K562 (cell line): ENCODE measurements around the gene UBASH3A. TPM values are rescaled to one million over a fixed set of nuclear protein-coding genes. Genes with fewer than 3 reads are reported as not detected.

ENCODE experiments used
- CBFB ChIP-seq: sonication (generic); formaldehyde crosslinking; IDR thresholded peaks from 2 replicates; pipeline ENCODE4 v1.4.0; 2020; ENCODE audit warnings: mild to moderate bottlenecking, missing genetic modification reagents
- ETS1 ChIP-seq: conservative IDR thresholded peaks from 2 replicates; pipeline ENCODE4 v1.6.1; 2011; ENCODE audit warnings: low read depth, mild to moderate bottlenecking, low read length; ENCODE audit not compliant: control insufficient read depth
- HNRNPH1 ChIP-seq: fragments of 200-400 bp; formaldehyde crosslinking; optimal IDR thresholded peaks from 2 replicates; pipeline ENCODE3; 2017; ENCODE audit warnings: low read depth, mild to moderate bottlenecking, low read length, moderate library complexity
- IFI16 ChIP-seq: fragments of 250-450 bp; sonication (Bioruptor Pico); IDR thresholded peaks from 2 replicates; pipeline ENCODE4 v2.1.2; 2022; ENCODE audit warnings: mild to moderate bottlenecking, inconsistent platforms
- KLF13 ChIP-seq: fragments of 450-650 bp; IDR thresholded peaks from 2 replicates; pipeline ENCODE4 v1.6.1; 2016; ENCODE audit warnings: missing genetic modification characterization, low read depth, mild to moderate bottlenecking, missing compliant biosample characterization, moderate library complexity, borderline replicate concordance
- RFX5 ChIP-seq: IDR thresholded peaks from 2 replicates; pipeline ENCODE4 v1.6.1; 2011; ENCODE audit warnings: low read depth, mild to moderate bottlenecking, improper control_type of control experiment, low read length
- SRSF7 ChIP-seq: fragments of 200-400 bp; formaldehyde crosslinking; optimal IDR thresholded peaks from 2 replicates; pipeline ENCODE3; 2017; ENCODE audit warnings: mild to moderate bottlenecking, low read depth, low read length
- ZBTB33 ChIP-seq: sonication (generic); formaldehyde crosslinking; IDR thresholded peaks from 2 replicates; pipeline ENCODE4 v1.8.1; 2023; ENCODE audit warnings: mild to moderate bottlenecking, missing genetic modification reagents
- polyA plus RNA-seq, 8 experiments: library from polyadenylated mRNA; depleted of rRNA in 4 of 8; stranded (reverse) in 5 of 8; unstranded in 3 of 8; fragments of >200 nt; fragmentation: Nextera tagmentation in 2 of 8; fragmentation: Illumina TruSeq in 1 of 8; extraction: Ambion mirVana in 2 of 8; extraction: Trizol in 1 of 8; gene quantifications; 2 replicates each; pipeline versions ENCODE4 v1.2.1 to v1.2.3, GENCODE V29; 2011 to 2014; ENCODE audit warnings: inconsistent platforms in 1 of 8, missing spikeins in 1 of 8
- total RNA-seq, 7 experiments: library from RNA; depleted of rRNA in 6 of 7; stranded (reverse); fragments of >200 nt in 6 of 7; fragmentation: Illumina TruSeq in 2 of 7; extraction: Trizol in 2 of 7; gene quantifications; 2 replicates each; pipeline versions ENCODE4 v1.2.1 to v1.2.3, GENCODE V29; 2011 to 2021; ENCODE audit warnings: low replicate concordance in 1 of 7

The UBASH3A gene
- total and polyA plus RNA-seq, 9 of the 15 experiments (the other 6 are each of a cell fraction or from before 2014, with no cell fraction given) = 0.23 to 1.8 (median 1.1) TPM

GRCh38 chr21:42403611-42404231 lies at the start of gene UBASH3A (continued):
- TF ChIP-seq HNRNPH1 (no peak), SRSF7 (no peak), IFI16 (no peak), CBFB (CRISPR knock-in tag) (0 out of 2 replicates have a peak, but pooled peaks have one; percentile 63), ZBTB33 (CRISPR knock-in tag) (no peak), KLF13 (tag) (no peak), ETS1 (peak; percentile 71; the same call in 1 of the 2 replicates), RFX5 (no peak)
